Lung (tissue), 12 donors: ENCODE results near the gene LAMC3. TPM values are rescaled to one million over a fixed set of nuclear protein-coding genes. Genes with fewer than 3 reads are reported as not detected.

Source experiments
- ATAC-seq: fragments of 200-7000 bp; cut with Tn5 transposase; one replicate; pipeline ENCODE4 v1.9.1; 2020; ENCODE audit warnings: moderate number of reproducible peaks; ENCODE audit not compliant: insufficient read depth, low FRiP score
- DNase-seq, 3 donors: peaks; one replicate each; pipeline ENCODE4 v3.0.0-alpha.2; 2013 to 2017
- H3K27ac ChIP-seq, 2 donors: one replicate each; pipeline ENCODE4 v1.5.1; 2013; ENCODE audit warnings: mild to moderate bottlenecking in 2 of 2, moderate library complexity in 2 of 2, control low read depth in 1 of 2, inconsistent platforms in 1 of 2, low read depth in 1 of 2, low read length in 1 of 2
- H3K27me3 ChIP-seq, 3 donors: one replicate each; pipeline ENCODE4 v1.5.1; 2013; ENCODE audit warnings: low read length in 2 of 3; ENCODE audit not compliant: control insufficient read depth in 3 of 3, insufficient read depth in 3 of 3
- H3K36me3 ChIP-seq, 4 donors: one replicate each; pipeline ENCODE4 v1.5.1; 2013; ENCODE audit warnings: low read length in 4 of 4, mild to moderate bottlenecking in 1 of 4, moderate library complexity in 1 of 4; ENCODE audit not compliant: control insufficient read depth in 4 of 4, insufficient read depth in 4 of 4
- H3K4me1 ChIP-seq, 5 donors: one replicate each; pipeline ENCODE4 v1.5.1; 2013; ENCODE audit warnings: low read length in 5 of 5, mild to moderate bottlenecking in 2 of 5, moderate library complexity in 1 of 5; ENCODE audit not compliant: control insufficient read depth in 5 of 5, insufficient read depth in 5 of 5
- H3K4me3 ChIP-seq: one replicate; pipeline ENCODE4 v1.5.1; 2013; ENCODE audit warnings: mild to moderate bottlenecking, control low read depth, moderate library complexity
- H3K9ac ChIP-seq, 2 donors: one replicate each; pipeline ENCODE4 v1.5.1; 2013; ENCODE audit warnings: low read length in 2 of 2, control low read depth in 1 of 2; ENCODE audit not compliant: insufficient read depth in 1 of 2
- H3K9me3 ChIP-seq, 4 donors: one replicate each; pipeline ENCODE4 v1.5.1; 2013; ENCODE audit warnings: low read length in 3 of 4, mild to moderate bottlenecking in 1 of 4, moderate library complexity in 1 of 4; ENCODE audit not compliant: control insufficient read depth in 4 of 4, insufficient read depth in 3 of 4
- WGBS, 2 donors: extraction: QIAGEN DNeasy Blood & Tissue Kit; methylation state at CpG; one replicate each; pipeline ENCODE4 v1.1.7; 2013; 5-methylcytosine and 5-hydroxymethylcytosine counted together
- polyA plus RNA-seq, 2 donors: library from polyadenylated mRNA; stranded (reverse); fragments of 200-250 nt; gene quantifications; one replicate each; pipeline ENCODE4 v1.2.1, GENCODE V29; 2013
- total RNA-seq, 2 donors: library from RNA; depleted of rRNA in 1 of 2; stranded (reverse); fragments of >200 nt in 1 of 2; gene quantifications; one replicate each; pipeline ENCODE4 v1.2.1, GENCODE V29; 2014 to 2021
- TF ChIP-seq, protein P1 (sequence below): IDR thresholded peaks from 2 replicates; pipeline ENCODE4 v1.5.1; 2012; ENCODE audit warnings: mild to moderate bottlenecking; ENCODE audit errors: control extremely low read depth, extremely low read depth
- donor health status: control.
- donor health status: control.
- donor health status: Bipolar disorder and iron deficiency.
- donor health status: healthy.
- donor health status: DM: yes; HTN: yes; CAD: no.

LAMC3 gene
- total and polyA plus RNA-seq, 4 donors, result 10.5 to 24.3 (median 14.1) TPM

- H3K36me3 ChIP-seq, result no peaks in the 10 kb centered on the region
- no peaks in the 10 kb centered on the region for H3K4me1 ChIP-seq
- no peak overlapping the region for H3K4me3 ChIP-seq
- TF ChIP-seq, protein P1, sequence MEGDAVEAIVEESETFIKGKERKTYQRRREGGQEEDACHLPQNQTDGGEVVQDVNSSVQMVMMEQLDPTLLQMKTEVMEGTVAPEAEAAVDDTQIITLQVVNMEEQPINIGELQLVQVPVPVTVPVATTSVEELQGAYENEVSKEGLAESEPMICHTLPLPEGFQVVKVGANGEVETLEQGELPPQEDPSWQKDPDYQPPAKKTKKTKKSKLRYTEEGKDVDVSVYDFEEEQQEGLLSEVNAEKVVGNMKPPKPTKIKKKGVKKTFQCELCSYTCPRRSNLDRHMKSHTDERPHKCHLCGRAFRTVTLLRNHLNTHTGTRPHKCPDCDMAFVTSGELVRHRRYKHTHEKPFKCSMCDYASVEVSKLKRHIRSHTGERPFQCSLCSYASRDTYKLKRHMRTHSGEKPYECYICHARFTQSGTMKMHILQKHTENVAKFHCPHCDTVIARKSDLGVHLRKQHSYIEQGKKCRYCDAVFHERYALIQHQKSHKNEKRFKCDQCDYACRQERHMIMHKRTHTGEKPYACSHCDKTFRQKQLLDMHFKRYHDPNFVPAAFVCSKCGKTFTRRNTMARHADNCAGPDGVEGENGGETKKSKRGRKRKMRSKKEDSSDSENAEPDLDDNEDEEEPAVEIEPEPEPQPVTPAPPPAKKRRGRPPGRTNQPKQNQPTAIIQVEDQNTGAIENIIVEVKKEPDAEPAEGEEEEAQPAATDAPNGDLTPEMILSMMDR, result no peak
- ATAC-seq (no peak), DNase-seq (no peak)
- H3K9ac ChIP-seq, result no peak overlapping the region
- no peak overlapping the region for H3K27ac ChIP-seq
- H3K27me3 ChIP-seq, result no peaks in the 10 kb centered on the region
- no peaks in the 10 kb centered on the region for H3K9me3 ChIP-seq
- 86 to 91% methylated on average over 19 of the region's 19 CpGs for WGBS, 2 donors
Measured at GRCh38 chr9:131087354-131087893, 78.5 kb downstream of the LAMC3 start.

DNA sequence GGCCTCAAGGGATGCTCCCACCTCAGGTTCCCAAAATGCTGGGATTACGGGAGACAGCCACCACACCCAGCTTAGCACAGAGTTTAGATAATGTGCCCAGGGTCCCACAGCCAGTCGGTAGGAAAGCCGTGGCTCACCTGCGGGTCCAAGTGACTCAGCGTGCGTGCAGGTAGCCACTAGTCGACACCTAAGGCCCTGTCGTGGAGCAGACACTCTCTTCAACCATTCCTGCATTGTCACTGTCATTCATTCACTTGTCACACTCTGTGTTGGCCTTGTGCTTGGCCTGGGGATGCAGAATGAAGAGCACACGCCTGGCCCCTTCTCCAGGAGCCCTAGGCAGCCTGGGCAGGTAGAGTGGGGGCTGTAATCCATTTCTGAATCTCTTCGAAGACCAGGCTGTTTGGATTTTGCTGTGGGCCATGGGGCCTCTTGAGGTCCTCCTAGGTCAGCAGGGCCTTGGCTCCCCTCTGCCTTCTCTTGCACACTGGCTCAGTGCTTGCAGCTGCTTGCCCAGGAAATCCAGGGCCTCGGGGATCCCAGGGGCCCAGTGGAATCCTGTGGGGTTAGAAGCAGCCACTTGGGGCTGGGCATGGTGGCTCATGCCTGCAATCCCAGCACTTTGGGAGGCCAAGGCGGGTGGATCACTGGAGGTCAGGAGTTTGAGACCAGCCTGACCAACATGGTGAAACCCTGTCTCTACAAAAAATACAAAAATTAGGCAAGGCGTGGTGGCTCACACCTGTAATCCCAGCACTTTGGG, 81.2 kb downstream of the LAMC3 start:
- TF ChIP-seq, protein P1, result no peak
- Histone ChIP-seq H3K27ac (no peak overlapping the region), H3K4me3 (no peak overlapping the region), H3K9me3 (no peaks in the 10 kb centered on the region), H3K9ac (no peak overlapping the region), H3K27me3 (no peaks in the 10 kb centered on the region), H3K36me3 (no peaks in the 10 kb centered on the region), H3K4me1 (no peaks in the 10 kb centered on the region)
- 88 to 90% methylated on average over 13 of the region's 13 CpGs for WGBS, 2 donors
- DNase-seq (no peak), ATAC-seq (no peak)

DNA sequence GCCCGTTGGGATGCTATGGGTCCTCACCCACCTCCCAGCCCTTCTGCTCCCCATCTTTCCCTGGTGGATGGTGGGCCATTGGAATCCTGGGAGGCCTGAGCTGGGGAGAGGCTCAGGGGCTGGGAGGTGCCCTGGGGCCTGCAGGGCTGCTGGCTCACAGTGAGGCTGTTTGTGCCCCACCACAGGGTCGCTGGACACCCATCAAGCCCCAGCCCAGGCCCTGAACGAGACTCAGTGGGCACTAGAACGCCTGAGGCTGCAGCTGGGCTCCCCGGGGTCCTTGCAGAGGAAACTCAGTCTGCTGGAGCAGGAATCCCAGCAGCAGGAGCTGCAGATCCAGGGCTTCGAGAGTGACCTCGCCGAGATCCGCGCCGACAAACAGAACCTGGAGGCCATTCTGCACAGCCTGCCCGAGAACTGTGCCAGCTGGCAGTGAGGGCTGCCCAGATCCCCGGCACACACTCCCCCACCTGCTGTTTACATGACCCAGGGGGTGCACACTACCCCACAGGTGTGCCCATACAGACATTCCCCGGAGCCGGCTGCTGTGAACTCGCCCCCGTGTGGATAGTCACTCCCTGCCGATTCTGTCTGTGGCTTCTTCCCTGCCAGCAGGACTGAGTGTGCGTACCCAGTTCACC, 82.5 kb downstream of the LAMC3 start:
- ATAC-seq (no peak), DNase-seq (no peak)
- H3K9ac ChIP-seq, result no peak overlapping the region
- H3K4me3 ChIP-seq, result no peak overlapping the region
- H3K27me3 ChIP-seq, result no peaks in the 10 kb centered on the region
- TF ChIP-seq, protein P1, result no peak
- H3K27ac ChIP-seq, result no peak overlapping the region
- H3K36me3 ChIP-seq, result no peaks in the 10 kb centered on the region
- 87 to 91% methylated on average over 19 of the region's 19 CpGs for WGBS, 2 donors
- no peaks in the 10 kb centered on the region for H3K4me1 ChIP-seq
- no peaks in the 10 kb centered on the region for H3K9me3 ChIP-seq
